ENCODE data around the gene ADAMTS13.
"Not testable (repeated sequence)": the region's sequence is repeated elsewhere in the genome, so short reads cannot be mapped to it uniquely, and the experiment has no call there.

Gene ADAMTS13

GRCh38 chr9:133421615-133422542, at the start of gene ADAMTS13:
ADAMTS13 (plus strand) TSS chr9:133422367; CDS start chr9:133422444, 77 bp downstream.
- Histone ChIP-seq H3K9me3 (ENCODE audit: control insufficient read depth, insufficient read depth, low read length) (no peaks in the 10 kb centered on the region), H3K36me3 (ENCODE audit: insufficient read depth, low read length) (no peaks in the 10 kb centered on the region), H3K9ac (ENCODE audit: low read depth, low read length) (no peak within 1 kb of the TSS), H3K4me1 (ENCODE audit: insufficient read depth, low read length) (peaks cover 15% of the 10 kb centered on the region; the same call in 1 of the 2 replicates)

GRCh38 chr9:133374612-133375115, 47.5 kb upstream of the ADAMTS13 start:
- 0 out of 2 replicates have a peak, but pooled peaks cover 4% of the 10 kb centered on the region for H3K36me3 ChIP-seq (ENCODE audit: insufficient read depth, low read length)
- peak overlapping the region; percentile 86 for H3K9ac ChIP-seq (ENCODE audit: low read depth, low read length)
- H3K9me3 ChIP-seq (ENCODE audit: control insufficient read depth, insufficient read depth, low read length), result no peaks in the 10 kb centered on the region
- no peaks in the 10 kb centered on the region; the same call in 1 of the 2 replicates for H3K4me1 ChIP-seq (ENCODE audit: insufficient read depth, low read length)

GRCh38 chr9:133375116-133375723, 46.9 kb upstream of the ADAMTS13 start:
- Histone ChIP-seq H3K9me3 (ENCODE audit: control insufficient read depth, insufficient read depth, low read length) (no peaks in the 10 kb centered on the region), H3K4me1 (ENCODE audit: insufficient read depth, low read length) (no peaks in the 10 kb centered on the region; the same call in 1 of the 2 replicates), H3K9ac (ENCODE audit: low read depth, low read length) (peak overlapping the region; percentile 86), H3K36me3 (ENCODE audit: insufficient read depth, low read length) (0 out of 2 replicates have a peak, but pooled peaks cover 4% of the 10 kb centered on the region)

- no peaks in the 10 kb centered on the region for H3K9me3 ChIP-seq (ENCODE audit: control insufficient read depth, insufficient read depth, low read length)
- H3K4me1 ChIP-seq (ENCODE audit: insufficient read depth, low read length), result no peaks in the 10 kb centered on the region; the same call in 1 of the 2 replicates
- 0 out of 2 replicates have a peak, but pooled peaks cover 4% of the 10 kb centered on the region for H3K36me3 ChIP-seq (ENCODE audit: insufficient read depth, low read length)
Measured at GRCh38 chr9:133375724-133376654, 46.2 kb upstream of the ADAMTS13 start, which contains the start of the genes STKLD1 and SURF4. STKLD1 (plus strand) TSS chr9:133376366; CDS start chr9:133376474, 108 bp downstream. SURF4 (minus strand) TSS chr9:133376060; CDS start chr9:133375969, 91 bp downstream.

GRCh38 chr9:133377280-133377679, 44.9 kb upstream of the ADAMTS13 start:
- H3K9me3 ChIP-seq (ENCODE audit: control insufficient read depth, insufficient read depth, low read length); H3K4me1 ChIP-seq (ENCODE audit: insufficient read depth, low read length); H3K9ac ChIP-seq (ENCODE audit: low read depth, low read length); H3K36me3 ChIP-seq (ENCODE audit: insufficient read depth, low read length): not testable (repeated sequence)

More at GRCh38 chr9:133375724-133376654, 46.2 kb upstream of the ADAMTS13 start, which contains the start of the genes STKLD1 and SURF4:
- peak within 1 kb of the TSS; percentile 86 for H3K9ac ChIP-seq (ENCODE audit: low read depth, low read length)

GRCh38 chr9:133377721-133378216, 44.4 kb upstream of the ADAMTS13 start:
- no peaks in the 10 kb centered on the region for H3K9me3 ChIP-seq (ENCODE audit: control insufficient read depth, insufficient read depth, low read length)
- H3K9ac ChIP-seq (ENCODE audit: low read depth, low read length), result no peak overlapping the region
- no peaks in the 10 kb centered on the region for H3K4me1 ChIP-seq (ENCODE audit: insufficient read depth, low read length)
- H3K36me3 ChIP-seq (ENCODE audit: insufficient read depth, low read length), result no peaks in the 10 kb centered on the region

- Histone ChIP-seq H3K36me3 (ENCODE audit: insufficient read depth, low read length) (no peaks in the 10 kb centered on the region), H3K9ac (ENCODE audit: low read depth, low read length) (no peak overlapping the region), H3K9me3 (ENCODE audit: control insufficient read depth, insufficient read depth, low read length) (no peaks in the 10 kb centered on the region), H3K4me1 (ENCODE audit: insufficient read depth, low read length) (no peaks in the 10 kb centered on the region)
Measured at GRCh38 chr9:133378408-133378962, 43.7 kb upstream of the ADAMTS13 start.

- H3K9ac ChIP-seq (ENCODE audit: low read depth, low read length), result no peak overlapping the region
- no peaks in the 10 kb centered on the region for H3K9me3 ChIP-seq (ENCODE audit: control insufficient read depth, insufficient read depth, low read length)
- H3K4me1 ChIP-seq (ENCODE audit: insufficient read depth, low read length), result no peaks in the 10 kb centered on the region
- no peaks in the 10 kb centered on the region for H3K36me3 ChIP-seq (ENCODE audit: insufficient read depth, low read length)
Measured at GRCh38 chr9:133379153-133380086, 42.7 kb upstream of the ADAMTS13 start.

- no peak overlapping the region for H3K9ac ChIP-seq (ENCODE audit: low read depth, low read length)
- no peaks in the 10 kb centered on the region for H3K9me3 ChIP-seq (ENCODE audit: control insufficient read depth, insufficient read depth, low read length)
- no peaks in the 10 kb centered on the region for H3K4me1 ChIP-seq (ENCODE audit: insufficient read depth, low read length)
- H3K36me3 ChIP-seq (ENCODE audit: insufficient read depth, low read length), result no peaks in the 10 kb centered on the region
Measured at GRCh38 chr9:133380734-133381133, 41.4 kb upstream of the ADAMTS13 start.

- Histone ChIP-seq H3K4me1 (ENCODE audit: insufficient read depth, low read length) (no peaks in the 10 kb centered on the region), H3K9ac (ENCODE audit: low read depth, low read length) (no peak overlapping the region), H3K36me3 (ENCODE audit: insufficient read depth, low read length) (no peaks in the 10 kb centered on the region), H3K9me3 (ENCODE audit: control insufficient read depth, insufficient read depth, low read length) (no peaks in the 10 kb centered on the region)
Measured at GRCh38 chr9:133382507-133383141, 39.5 kb upstream of the ADAMTS13 start.

- H3K9me3 ChIP-seq (ENCODE audit: control insufficient read depth, insufficient read depth, low read length), result no peaks in the 10 kb centered on the region
- no peaks in the 10 kb centered on the region for H3K36me3 ChIP-seq (ENCODE audit: insufficient read depth, low read length)
- no peaks in the 10 kb centered on the region for H3K4me1 ChIP-seq (ENCODE audit: insufficient read depth, low read length)
- no peak overlapping the region for H3K9ac ChIP-seq (ENCODE audit: low read depth, low read length)
Measured at GRCh38 chr9:133383438-133383837, 38.7 kb upstream of the ADAMTS13 start.

GRCh38 chr9:133384736-133385321, 37.3 kb upstream of the ADAMTS13 start:
- Histone ChIP-seq H3K4me1 (ENCODE audit: insufficient read depth, low read length) (no peaks in the 10 kb centered on the region), H3K9me3 (ENCODE audit: control insufficient read depth, insufficient read depth, low read length) (no peaks in the 10 kb centered on the region), H3K9ac (ENCODE audit: low read depth, low read length) (no peak overlapping the region), H3K36me3 (ENCODE audit: insufficient read depth, low read length) (no peaks in the 10 kb centered on the region)
